Neuron (in vitro differentiated cells): ENCODE data around the gene TRAPPC2L.

ENCODE experiments used
- H2AFZ ChIP-seq: one replicate; pipeline ENCODE4 v1.6.1; 2013; ENCODE audit warnings: low read depth, mild to moderate bottlenecking, inconsistent platforms, low read length, moderate library complexity
- H3K27me3 ChIP-seq: one replicate; pipeline ENCODE4 v1.6.1; 2013; ENCODE audit warnings: low read length; ENCODE audit not compliant: insufficient read depth
- H3K36me3 ChIP-seq: one replicate; pipeline ENCODE4 v1.6.1; 2013; ENCODE audit warnings: low read length; ENCODE audit not compliant: insufficient read depth
- H3K4me1 ChIP-seq: one replicate; pipeline ENCODE4 v1.6.1; 2013; ENCODE audit warnings: low read length; ENCODE audit not compliant: insufficient read depth
- H3K4me3 ChIP-seq: 2 replicates; pipeline ENCODE4 v1.5.1; 2013; ENCODE audit warnings: mild to moderate bottlenecking, low read length, moderate library complexity
- H3K9me3 ChIP-seq: one replicate; pipeline ENCODE4 v1.6.1; 2013; ENCODE audit warnings: low read length

The TRAPPC2L gene

GRCh38 chr16:88904676-88905365 is 47.9 kb downstream of the TRAPPC2L start:
- no peak overlapping the region for H3K4me3 ChIP-seq
- no peaks in the 10 kb centered on the region for H3K9me3 ChIP-seq
- no peak overlapping the region for H2AFZ ChIP-seq
- peaks cover 5% of the 10 kb centered on the region for H3K27me3 ChIP-seq
- no peaks in the 10 kb centered on the region for H3K36me3 ChIP-seq
- no peaks in the 10 kb centered on the region for H3K4me1 ChIP-seq

DNA sequence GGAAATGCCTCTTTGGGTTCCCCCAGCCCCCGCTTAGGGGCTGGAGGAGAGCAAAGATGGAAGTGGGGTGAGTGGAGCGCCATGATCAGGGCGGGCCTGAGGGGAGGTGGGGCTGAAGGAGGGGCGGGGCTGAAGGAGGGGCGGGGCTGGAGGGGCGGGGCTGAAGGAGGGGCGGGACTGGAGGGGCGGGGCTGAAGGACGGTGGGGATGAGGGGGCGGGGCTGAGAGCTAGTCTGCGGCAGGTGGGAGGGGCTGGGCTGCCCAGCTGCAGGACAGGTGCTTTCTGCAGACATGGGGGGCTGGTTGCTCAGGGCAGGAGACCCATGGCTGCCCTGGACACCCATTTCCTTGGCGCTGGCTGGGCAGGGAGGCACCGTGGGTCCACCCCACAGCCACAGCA is 48.6 kb downstream of the TRAPPC2L start:
- peaks cover 3% of the 10 kb centered on the region for H3K27me3 ChIP-seq
- no peak overlapping the region for H2AFZ ChIP-seq
- no peaks in the 10 kb centered on the region for H3K4me1 ChIP-seq
- no peak overlapping the region for H3K4me3 ChIP-seq
- H3K36me3 ChIP-seq: no peaks in the 10 kb centered on the region
- H3K9me3 ChIP-seq: no peaks in the 10 kb centered on the region

DNA sequence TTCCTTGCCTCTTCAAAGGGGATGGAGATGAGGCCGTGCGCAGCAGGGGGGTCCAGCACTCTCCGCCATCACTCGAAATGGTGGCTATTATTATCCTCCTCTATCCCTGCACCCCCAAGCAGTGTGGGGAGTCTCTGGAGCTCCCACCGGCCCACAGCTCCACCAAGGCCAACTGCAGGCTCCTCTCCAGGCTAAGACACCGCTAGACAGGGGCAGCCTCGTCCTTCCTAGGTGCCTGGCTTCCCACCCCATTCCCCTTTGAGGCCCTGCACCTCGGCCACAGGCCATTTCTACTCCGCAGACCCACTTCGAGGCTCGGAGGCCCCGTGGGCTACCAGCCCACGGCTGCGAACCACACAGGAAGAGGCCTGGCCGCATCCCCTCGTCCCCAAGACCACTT is 49.1 kb downstream of the TRAPPC2L start:
- Histone ChIP-seq H3K9me3 (no peaks in the 10 kb centered on the region), H2AFZ (no peak overlapping the region), H3K36me3 (no peaks in the 10 kb centered on the region), H3K4me3 (no peak overlapping the region), H3K27me3 (peaks cover 3% of the 10 kb centered on the region), H3K4me1 (no peaks in the 10 kb centered on the region)

- Histone ChIP-seq H3K9me3 (no peaks in the 10 kb centered on the region), H2AFZ (no peak overlapping the region), H3K27me3 (peaks cover 3% of the 10 kb centered on the region), H3K4me3 (no peak overlapping the region), H3K4me1 (peaks cover 2% of the 10 kb centered on the region), H3K36me3 (no peaks in the 10 kb centered on the region)
Measured at GRCh38 chr16:88906535-88907105, 49.7 kb downstream of the TRAPPC2L start.

DNA sequence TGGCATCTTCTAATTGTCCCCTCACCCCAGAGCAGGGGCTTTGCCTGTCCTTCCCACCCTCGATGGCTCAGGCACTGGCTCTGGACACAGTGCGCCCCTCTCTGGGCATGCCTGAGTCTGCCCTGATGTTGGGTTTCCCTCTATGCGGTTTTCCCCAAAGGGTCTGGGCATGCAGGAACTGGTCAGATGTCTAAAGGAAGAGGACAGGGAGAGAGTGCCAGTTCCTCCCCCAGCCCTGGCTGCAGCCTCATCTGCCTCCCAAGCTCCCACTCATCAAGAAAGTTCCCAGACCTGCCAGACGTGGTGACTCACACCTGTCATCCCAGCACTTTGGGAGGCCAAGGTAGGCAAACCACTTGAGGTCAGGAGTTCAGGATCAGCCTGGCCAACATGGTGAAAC is 50.8 kb downstream of the TRAPPC2L start:
- H3K36me3 ChIP-seq: no peaks in the 10 kb centered on the region

DNA sequence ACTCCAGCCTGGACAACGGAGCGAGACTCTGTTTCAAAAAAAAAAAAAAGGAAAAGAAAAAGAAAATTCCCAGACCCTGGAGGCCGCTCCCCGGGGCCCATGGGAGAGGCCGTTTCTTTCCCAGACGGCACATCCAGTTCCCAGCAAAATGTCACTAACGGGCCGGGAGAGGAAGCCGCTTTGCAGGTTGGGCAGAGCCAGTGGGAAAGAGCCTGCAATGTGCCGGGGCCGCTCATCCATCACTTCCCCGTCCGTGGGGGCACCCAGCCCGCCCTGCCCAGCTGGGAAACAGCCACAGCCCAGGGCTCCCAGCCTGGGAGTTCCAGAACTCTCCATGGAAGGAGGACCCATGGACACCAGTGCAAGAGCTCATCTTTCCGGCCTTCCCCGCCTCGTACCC is 51.4 kb downstream of the TRAPPC2L start:
- Histone ChIP-seq H3K36me3 (no peaks in the 10 kb centered on the region), H3K4me3 (no peak overlapping the region), H3K4me1 (peaks cover 2% of the 10 kb centered on the region), H3K9me3 (no peaks in the 10 kb centered on the region), H3K27me3 (no peaks in the 10 kb centered on the region), H2AFZ (no peak overlapping the region)

More for the DNA sequence above, 50.8 kb downstream of the TRAPPC2L start:
- Histone ChIP-seq H3K4me3 (no peak overlapping the region), H3K9me3 (no peaks in the 10 kb centered on the region), H2AFZ (no peak overlapping the region), H3K27me3 (no peaks in the 10 kb centered on the region), H3K4me1 (peaks cover 2% of the 10 kb centered on the region)

DNA sequence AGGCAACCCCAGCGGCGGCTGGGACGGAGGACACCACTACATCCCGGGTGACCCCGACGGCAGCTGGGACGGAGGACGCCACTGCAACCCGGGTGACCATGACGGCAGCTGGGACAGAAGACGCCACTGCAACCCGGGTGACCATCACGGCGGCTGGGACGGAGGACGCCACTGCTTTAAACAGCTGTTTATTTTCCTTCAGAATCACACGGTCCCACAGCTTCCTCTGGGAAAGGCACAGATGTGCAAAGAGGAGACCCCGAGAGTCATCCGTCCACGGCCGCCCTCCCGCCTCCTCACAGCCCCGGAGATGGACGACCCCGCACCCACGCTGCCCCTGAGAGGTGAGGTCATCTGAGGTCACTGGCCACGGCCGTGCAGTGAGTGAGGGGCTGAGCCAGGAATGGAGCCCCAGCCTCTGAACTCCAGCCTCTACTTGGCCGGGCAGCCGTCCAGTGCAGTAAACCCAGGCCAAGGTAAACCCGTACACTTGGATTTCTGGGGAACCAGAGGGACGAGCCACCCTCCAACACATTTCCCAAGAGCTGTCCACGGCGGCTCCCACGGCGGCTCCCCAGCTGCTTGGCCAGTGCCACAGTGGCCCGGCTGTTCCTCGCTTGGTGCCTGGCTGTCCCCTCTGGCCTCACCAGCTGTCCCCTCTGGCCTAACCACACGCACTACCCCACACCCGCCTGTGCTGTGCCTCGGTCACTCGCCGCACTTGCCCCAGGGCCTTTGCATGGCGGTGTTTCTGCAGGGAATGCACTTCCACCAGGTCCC is 52.7 kb downstream of the TRAPPC2L start:
- H2AFZ ChIP-seq: no peak overlapping the region
- H3K27me3 ChIP-seq: no peaks in the 10 kb centered on the region
- peaks cover 2% of the 10 kb centered on the region for H3K4me1 ChIP-seq
- H3K4me3 ChIP-seq: no peak overlapping the region
- H3K36me3 ChIP-seq: no peaks in the 10 kb centered on the region
- no peaks in the 10 kb centered on the region for H3K9me3 ChIP-seq

GRCh38 chr16:88910284-88911135 is 53.6 kb downstream of the TRAPPC2L start:
- Histone ChIP-seq H3K4me1 (peaks cover 2% of the 10 kb centered on the region), H3K27me3 (no peaks in the 10 kb centered on the region), H3K9me3 (no peaks in the 10 kb centered on the region), H3K36me3 (no peaks in the 10 kb centered on the region), H3K4me3 (no peak overlapping the region), H2AFZ (no peak overlapping the region)

GRCh38 chr16:88911136-88911945 is 54.4 kb downstream of the TRAPPC2L start:
- H3K4me3 ChIP-seq: no peak overlapping the region
- H3K9me3 ChIP-seq: no peaks in the 10 kb centered on the region
- peaks cover 2% of the 10 kb centered on the region for H3K4me1 ChIP-seq
- no peaks in the 10 kb centered on the region for H3K27me3 ChIP-seq
- no peak overlapping the region for H2AFZ ChIP-seq
- no peaks in the 10 kb centered on the region for H3K36me3 ChIP-seq

DNA sequence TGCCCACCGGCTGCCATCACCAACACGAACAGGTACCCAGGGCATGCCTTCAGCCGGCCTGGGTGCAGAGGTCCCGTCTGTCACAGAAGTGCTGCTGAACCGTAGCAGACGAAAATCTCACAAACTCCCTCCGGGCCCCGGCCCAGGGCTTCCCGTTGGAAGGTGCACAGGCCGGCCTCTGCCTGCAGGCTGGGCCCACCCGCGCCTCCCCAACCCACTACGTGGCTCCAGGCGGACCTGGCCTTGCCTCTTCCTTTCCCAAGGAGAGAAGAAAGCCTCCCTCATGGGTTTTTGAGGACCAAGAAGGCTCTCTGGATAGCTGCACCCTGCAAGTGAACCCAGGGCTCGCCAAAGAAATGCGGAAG is 55.0 kb downstream of the TRAPPC2L start:
- Histone ChIP-seq H3K4me1 (peaks cover 5% of the 10 kb centered on the region), H3K36me3 (no peaks in the 10 kb centered on the region), H3K27me3 (no peaks in the 10 kb centered on the region), H3K9me3 (no peaks in the 10 kb centered on the region), H3K4me3 (no peak overlapping the region), H2AFZ (no peak overlapping the region)
